IPS-18c (cell line): ENCODE data around the gene SSUH2.
"Not testable (repeated sequence)": the region's sequence is repeated elsewhere in the genome, so short reads cannot be mapped to it uniquely, and the experiment has no call there.

Source experiments
- H3K4me3 ChIP-seq: 2 replicates; pipeline ENCODE4 v1.7.0; 2013; ENCODE audit warnings: low read depth, mild to moderate bottlenecking, low read length, moderate library complexity; ENCODE audit not compliant: insufficient read depth
- H3K9me3 ChIP-seq: one replicate; pipeline ENCODE4 v1.6.1; 2013; ENCODE audit warnings: mild to moderate bottlenecking, low read length, moderate library complexity; ENCODE audit not compliant: control insufficient read depth, insufficient read depth

SSUH2 gene

GRCh38 chr3:8644748-8645390 lies at the start of gene SSUH2:
Gene SSUH2, minus strand, starts transcription at chr3:8644798. Its CDS starts 40 bp downstream, at chr3:8644758.
- no peaks in the 10 kb centered on the region for H3K9me3 ChIP-seq
- H3K4me3 ChIP-seq = no peak within 1 kb of the TSS

- not testable (repeated sequence) for H3K4me3 ChIP-seq, H3K9me3 ChIP-seq
Observed at GRCh38 chr3:8691295-8691694, 46.7 kb upstream of the SSUH2 start.

- not testable (repeated sequence) for H3K4me3 ChIP-seq, H3K9me3 ChIP-seq
Observed at GRCh38 chr3:8684992-8685391, 40.4 kb upstream of the SSUH2 start.

- H3K4me3 ChIP-seq, H3K9me3 ChIP-seq: not testable (repeated sequence)
Observed at GRCh38 chr3:8682850-8683574, 38.4 kb upstream of the SSUH2 start.

- H3K4me3 ChIP-seq, H3K9me3 ChIP-seq: not testable (repeated sequence)
Observed at GRCh38 chr3:8681881-8682538, 37.4 kb upstream of the SSUH2 start.

GRCh38 chr3:8681349-8681748 lies 36.8 kb upstream of the SSUH2 start:
- H3K4me3 ChIP-seq = no peak overlapping the region
- no peaks in the 10 kb centered on the region for H3K9me3 ChIP-seq

- not testable (repeated sequence) for H3K4me3 ChIP-seq, H3K9me3 ChIP-seq
Observed at GRCh38 chr3:8679817-8680553, 35.4 kb upstream of the SSUH2 start.

GRCh38 chr3:8678751-8679150 lies 34.2 kb upstream of the SSUH2 start:
- Histone ChIP-seq H3K4me3 (no peak overlapping the region; the same call in 1 of the 2 replicates), H3K9me3 (no peaks in the 10 kb centered on the region)

GRCh38 chr3:8677258-8677657 lies 32.7 kb upstream of the SSUH2 start:
- not testable (repeated sequence) for H3K9me3 ChIP-seq, H3K4me3 ChIP-seq

GRCh38 chr3:8675591-8675990 lies 31.0 kb upstream of the SSUH2 start:
- H3K9me3 ChIP-seq = not testable (repeated sequence)

GRCh38 chr3:8673083-8673737 lies 28.6 kb upstream of the SSUH2 start:
- H3K9me3 ChIP-seq = no peaks in the 10 kb centered on the region
- no peak overlapping the region for H3K4me3 ChIP-seq

More at GRCh38 chr3:8675591-8675990, 31.0 kb upstream of the SSUH2 start:
- H3K4me3 ChIP-seq = not testable (repeated sequence)

- Histone ChIP-seq H3K9me3 (no peaks in the 10 kb centered on the region), H3K4me3 (no peak overlapping the region)
Observed at GRCh38 chr3:8669019-8669418, 24.4 kb upstream of the SSUH2 start.

- Histone ChIP-seq H3K9me3 (no peaks in the 10 kb centered on the region), H3K4me3 (no peak overlapping the region)
Observed at GRCh38 chr3:8668216-8668615, 23.6 kb upstream of the SSUH2 start.

GRCh38 chr3:8667463-8668091 lies 23.0 kb upstream of the SSUH2 start:
- H3K9me3 ChIP-seq = no peaks in the 10 kb centered on the region

GRCh38 chr3:8665407-8665896 lies 20.9 kb upstream of the SSUH2 start:
- Histone ChIP-seq H3K4me3 (no peak overlapping the region), H3K9me3 (no peaks in the 10 kb centered on the region)

More at GRCh38 chr3:8667463-8668091, 23.0 kb upstream of the SSUH2 start:
- no peak overlapping the region for H3K4me3 ChIP-seq

- no peaks in the 10 kb centered on the region for H3K9me3 ChIP-seq
Observed at GRCh38 chr3:8663177-8664061, 18.8 kb upstream of the SSUH2 start.

More at GRCh38 chr3:8663177-8664061, 18.8 kb upstream of the SSUH2 start:
- no peak overlapping the region for H3K4me3 ChIP-seq
